ENCODE results near the gene NRG2. TPM values are rescaled to one million over a fixed set of nuclear protein-coding genes. Genes with fewer than 3 reads are reported as not detected.

The NRG2 gene
- total and polyA plus RNA-seq, 2 of the 4 experiments (the other 2 are of a cell fraction) = 0.18 TPM; not detected in 1

- TF ChIP-seq MAZ (IDR thresholded peaks at IDR 0.05; ENCODE audit: borderline replicate concordance, low read depth, low read length) (no peak), NFE2L2 (IDR thresholded peaks at IDR 0.05; ENCODE audit: low read depth, low read length) (no peak), CTCF (conservative IDR thresholded peaks at IDR 0.05; ENCODE audit: low read depth, low read length) (no peak)
- no peak overlapping the region for H3K4ac ChIP-seq (ENCODE audit: low read depth, low read length)
- no peak overlapping the region for H3K23ac ChIP-seq (ENCODE audit: low read depth, low read length)
- no peak overlapping the region for H2AK9ac ChIP-seq (replicated peaks; ENCODE audit: low read depth, low read length, poor library complexity)
- no peak overlapping the region for H4K5ac ChIP-seq (ENCODE audit: low read depth, low read length)
- DNase-seq (no peak), ATAC-seq (ENCODE audit: low read depth) (no peak)
- no peak overlapping the region for H3K4me2 ChIP-seq (ENCODE audit: low read depth, low read length)
- intact Hi-C loops (cut with micrococcal nuclease) = no loop called here
- no peaks in the 10 kb centered on the region for H3K4me1 ChIP-seq (ENCODE audit: control insufficient read depth, insufficient read depth, low read length)
- dilution Hi-C loops (cut with HindIII; ENCODE audit: low sequenced_read_pairs, unreplicated experiment) = no loop called here
- no peak overlapping the region for H3K27ac ChIP-seq (ENCODE audit: insufficient read depth, low read length)
- no CpG with 5 or more reads among the region's 1 CpG for WGBS, 2 experiments (ENCODE audit: extremely low coverage in 2 of 2, insufficient read length in 1 of 2)
- H3K27me3 ChIP-seq (ENCODE audit: control insufficient read depth, insufficient read depth, low read length) = no peaks in the 10 kb centered on the region
- H3K4me3 ChIP-seq (ENCODE audit: insufficient read depth, low read depth, low read length) = no peak overlapping the region
- in situ Hi-C loops (cut with MboI; ENCODE audit: low sequenced_read_pairs) = no loop called here
- H2AK5ac ChIP-seq (ENCODE audit: low read depth, low read length) = no peak overlapping the region
- H2BK20ac ChIP-seq (ENCODE audit: low read depth, low read length) = no peak overlapping the region
- no peak overlapping the region for H3K9ac ChIP-seq (ENCODE audit: low read depth, low read length)
- H2BK15ac ChIP-seq (ENCODE audit: low read depth, low read length) = no peak overlapping the region
- CTCF ChIA-PET = interaction anchor here (0.6 kb wide), 1 partner anchor 203 kb away, joined by 3 read pairs; no protein-coding TSS in a partner anchor
- no peak overlapping the region for H2BK120ac ChIP-seq (ENCODE audit: low read depth, low read length)
- no peak overlapping the region for H4K8ac ChIP-seq (ENCODE audit: low read depth in 2 of 2, low read length in 2 of 2)
- H3K14ac ChIP-seq (replicated peaks; ENCODE audit: low read depth, low read length) = no peak overlapping the region
- no peaks in the 10 kb centered on the region for H3K9me1 ChIP-seq (ENCODE audit: insufficient read depth, low read length)
- no peaks in the 10 kb centered on the region for H3K79me1 ChIP-seq (ENCODE audit: low read depth in 1 of 2, low read length in 2 of 2)
- no peak overlapping the region for H2BK5ac ChIP-seq (ENCODE audit: low read depth, low read length, poor library complexity, severe bottlenecking)
- POLR2A ChIA-PET (ENCODE audit: unreplicated experiment) = no interaction called here
- H3K36me3 ChIP-seq (ENCODE audit: control insufficient read depth, insufficient read depth, low read length) = no peaks in the 10 kb centered on the region
- no peak overlapping the region for H3K18ac ChIP-seq (ENCODE audit: low read depth, low read length)
- H3K56ac ChIP-seq (ENCODE audit: extremely low read depth, insufficient read depth, low read length) = no peak overlapping the region
- H4K20me1 ChIP-seq (ENCODE audit: insufficient read depth, low read length) = no peaks in the 10 kb centered on the region
- no TSS peak for BruUV-seq (replicated peaks)
- no peaks in the 10 kb centered on the region; the same call in 1 of the 2 replicates for H3K9me3 ChIP-seq (ENCODE audit: control insufficient read depth, insufficient read depth, low read length)
- no peak overlapping the region for H4K91ac ChIP-seq (ENCODE audit: insufficient read depth, low read depth, low read length)
- H2AFZ ChIP-seq (replicated peaks; ENCODE audit: low read length, poor library complexity) = no peak overlapping the region
These were observed 100.9 kb downstream of the NRG2 start for GRCh38 chr5:139942243-139942642.

All from IMR-90 (cell line).